ENCODE measurements around the gene LRSAM1. TPM values are rescaled to one million over a fixed set of nuclear protein-coding genes. Genes with fewer than 3 reads are reported as not detected.
"Not testable (repeated sequence)": the region's sequence is repeated elsewhere in the genome, so short reads cannot be mapped to it uniquely, and the experiment has no call there.

The LRSAM1 gene
- total and polyA plus RNA-seq, 5 donors: 14.4 to 23.8 (median 23.2) TPM

DNA sequence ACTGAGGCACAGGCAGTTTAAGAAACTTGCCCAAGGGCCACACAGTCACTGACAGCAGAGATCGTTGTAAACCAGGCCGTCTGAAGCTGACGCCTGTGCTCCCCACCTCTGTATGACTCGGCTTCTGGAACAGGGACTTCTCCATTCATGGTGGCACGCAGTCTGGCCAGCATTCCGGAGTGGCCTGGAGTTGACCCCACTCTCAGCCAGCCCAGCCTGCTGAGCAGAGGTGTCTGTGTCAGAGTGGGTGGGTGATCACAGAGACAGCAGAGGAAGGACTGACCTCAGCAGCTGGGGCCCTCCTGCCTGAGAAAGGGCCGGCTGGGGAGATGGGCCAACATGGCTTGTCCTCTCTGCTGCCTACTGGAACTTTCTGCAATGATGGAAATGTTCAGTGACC lies 12.6 kb downstream of the LRSAM1 start:
- H3K4me1 ChIP-seq (ENCODE audit: control insufficient read depth, insufficient read depth, low read length): no peaks in the 10 kb centered on the region
- H3K27ac ChIP-seq (ENCODE audit: low read length): peak overlapping the region; percentile 60
- 43% methylated on average over 7 of the region's 7 CpGs for WGBS
- intact Hi-C loops (cut with DNase I): no loop called here
- ATAC-seq: peak; percentile 85 to 88
- H3K4me3 ChIP-seq (ENCODE audit: low read length): no peak overlapping the region
- H3K27me3 ChIP-seq (ENCODE audit: control insufficient read depth, insufficient read depth): no peaks in the 10 kb centered on the region
- DNase-seq: peak; percentile 50 to 78 (median 76)
- H3K9me3 ChIP-seq (ENCODE audit: control insufficient read depth, low read length): no peaks in the 10 kb centered on the region

DNA sequence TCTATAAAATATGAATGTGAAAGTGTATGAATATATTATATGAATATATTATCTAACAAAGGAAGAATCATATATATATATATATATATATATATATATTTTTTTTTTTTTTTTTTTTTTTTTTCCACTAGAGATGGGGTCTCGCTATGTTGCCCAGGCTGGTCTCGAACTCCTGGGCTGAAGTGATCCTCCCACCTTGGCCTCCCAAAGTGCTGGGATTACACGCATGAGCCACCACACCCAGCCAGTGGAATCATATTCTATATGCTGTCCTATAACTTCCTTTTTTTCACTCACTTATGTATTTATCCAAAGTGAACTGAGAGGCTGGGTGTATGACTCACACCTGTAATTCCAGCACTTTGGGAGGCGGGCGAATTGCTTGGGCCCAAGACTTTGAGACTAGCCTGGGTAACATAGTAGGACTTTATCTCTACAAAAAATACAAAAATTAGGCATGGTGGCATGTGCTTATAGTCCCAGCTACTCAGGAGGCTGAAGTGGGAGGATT lies 15.2 kb downstream of the LRSAM1 start:
- H3K4me1 ChIP-seq (ENCODE audit: control insufficient read depth, insufficient read depth, low read length); DNase-seq; H3K4me3 ChIP-seq (ENCODE audit: low read length); H3K27ac ChIP-seq (ENCODE audit: low read length); ATAC-seq; intact Hi-C loops (cut with DNase I); H3K9me3 ChIP-seq (ENCODE audit: control insufficient read depth, low read length); H3K27me3 ChIP-seq (ENCODE audit: control insufficient read depth, insufficient read depth): not testable (repeated sequence)
- WGBS: 96% methylated on average over 5 of the region's 5 CpGs

DNA sequence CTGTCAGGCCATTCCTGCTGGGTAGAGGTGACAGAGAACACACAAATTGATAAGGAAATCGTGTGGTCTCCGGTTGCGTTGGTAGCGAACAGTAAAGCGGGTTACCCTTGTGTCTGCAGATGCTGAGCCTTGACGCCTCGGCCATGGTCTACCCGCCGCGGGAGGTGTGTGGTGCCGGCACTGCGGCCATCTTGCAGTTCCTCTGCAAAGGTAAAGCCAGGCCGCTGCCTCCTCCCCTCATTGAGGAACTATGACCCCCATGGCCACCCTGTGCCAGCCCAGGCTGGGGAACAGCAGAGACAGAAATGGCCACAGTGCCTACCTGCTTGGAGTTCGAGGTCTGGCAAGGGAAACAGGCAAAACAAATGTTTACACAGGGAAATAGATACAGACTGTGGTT lies 16.3 kb downstream of the LRSAM1 start:
- 86% methylated on average over 14 of the region's 14 CpGs for WGBS
- no peaks in the 10 kb centered on the region for H3K27me3 ChIP-seq (ENCODE audit: control insufficient read depth, insufficient read depth)
- H3K27ac ChIP-seq (ENCODE audit: low read length): no peak overlapping the region
- intact Hi-C loops (cut with DNase I): no loop called here
- H3K4me1 ChIP-seq (ENCODE audit: control insufficient read depth, insufficient read depth, low read length): no peaks in the 10 kb centered on the region
- no peaks in the 10 kb centered on the region for H3K9me3 ChIP-seq (ENCODE audit: control insufficient read depth, low read length)
- no peak overlapping the region for H3K4me3 ChIP-seq (ENCODE audit: low read length)
- no peak for ATAC-seq
- DNase-seq: no peak

DNA sequence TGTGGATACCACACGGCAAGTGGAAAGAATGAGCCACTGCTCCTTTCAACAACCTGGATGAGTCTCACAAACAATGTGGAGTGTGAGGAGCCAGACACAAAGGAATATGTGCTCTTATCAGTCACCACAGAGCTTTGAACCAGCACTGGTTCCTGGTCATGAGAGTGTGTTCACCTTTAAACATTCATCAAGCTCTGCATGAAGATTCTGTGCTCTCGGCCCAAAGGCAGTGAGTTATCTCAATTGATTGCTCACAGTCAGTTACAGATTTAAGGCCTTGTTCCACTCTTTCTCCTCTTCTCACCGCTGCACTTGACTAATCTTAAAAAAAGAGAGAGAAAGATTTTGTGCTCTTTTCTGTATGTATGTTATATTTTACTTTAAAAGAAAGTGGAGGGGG lies 19.4 kb downstream of the LRSAM1 start:
- intact Hi-C loops (cut with DNase I): no loop called here
- DNase-seq: no peak
- 83% methylated on average over 3 of the region's 3 CpGs for WGBS
- H3K4me3 ChIP-seq (ENCODE audit: low read length): no peak overlapping the region
- H3K27me3 ChIP-seq (ENCODE audit: control insufficient read depth, insufficient read depth): no peaks in the 10 kb centered on the region
- H3K9me3 ChIP-seq (ENCODE audit: control insufficient read depth, low read length): no peaks in the 10 kb centered on the region
- no peak for ATAC-seq
- H3K4me1 ChIP-seq (ENCODE audit: control insufficient read depth, insufficient read depth, low read length): no peaks in the 10 kb centered on the region
- no peak overlapping the region for H3K27ac ChIP-seq (ENCODE audit: low read length)

DNA sequence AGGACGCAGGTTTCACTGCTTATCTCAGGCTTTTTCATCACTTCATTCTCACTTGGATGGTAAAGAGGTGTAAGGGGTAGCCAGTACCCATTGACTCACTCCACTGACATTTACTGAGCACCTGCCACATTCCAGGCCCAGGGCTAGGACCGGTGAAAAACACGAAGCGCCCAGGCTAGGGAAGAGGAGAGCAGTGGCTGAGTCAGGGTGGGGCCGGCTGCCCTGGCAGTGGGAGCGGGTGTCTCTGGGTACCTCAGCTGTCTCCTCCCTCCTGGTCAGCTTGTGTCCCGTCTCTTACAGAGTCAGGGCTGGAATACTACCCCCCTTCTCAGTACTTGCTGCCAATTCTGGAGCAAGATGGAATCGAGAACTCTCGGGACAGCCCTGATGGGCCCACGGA lies 22.2 kb downstream of the LRSAM1 start:
- WGBS: 80% methylated on average over 10 of the region's 10 CpGs
- Histone ChIP-seq H3K9me3 (ENCODE audit: control insufficient read depth, low read length) (no peaks in the 10 kb centered on the region), H3K27ac (ENCODE audit: low read length) (peak overlapping the region; percentile 3), H3K4me3 (ENCODE audit: low read length) (no peak overlapping the region), H3K27me3 (ENCODE audit: control insufficient read depth, insufficient read depth) (no peaks in the 10 kb centered on the region), H3K4me1 (ENCODE audit: control insufficient read depth, insufficient read depth, low read length) (no peaks in the 10 kb centered on the region)
- intact Hi-C loops (cut with DNase I): no loop called here
- ATAC-seq: peak; percentile 57 to 60
- DNase-seq: no peak

DNA sequence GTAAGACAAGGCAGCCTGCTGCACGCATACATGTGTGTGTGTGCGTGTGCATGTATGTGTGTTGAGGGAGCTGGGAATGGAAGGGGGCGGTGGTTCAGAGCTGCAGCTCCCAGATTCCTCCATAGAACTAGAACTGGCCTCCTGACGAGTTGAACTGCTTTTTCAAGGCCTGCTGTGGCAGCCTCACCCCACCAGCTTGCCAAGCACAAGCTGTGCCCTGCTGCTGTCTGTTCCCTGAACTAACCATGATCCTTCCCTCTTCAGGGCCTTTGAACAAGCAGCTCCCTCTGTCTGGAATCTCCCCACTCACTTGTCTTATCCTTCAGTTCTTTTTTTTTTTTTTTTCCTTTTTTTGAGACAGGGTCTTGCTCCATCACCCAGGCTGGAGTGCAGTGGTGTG lies 22.6 kb downstream of the LRSAM1 start:
- no peaks in the 10 kb centered on the region for H3K4me1 ChIP-seq (ENCODE audit: control insufficient read depth, insufficient read depth, low read length)
- H3K27me3 ChIP-seq (ENCODE audit: control insufficient read depth, insufficient read depth): no peaks in the 10 kb centered on the region
- H3K27ac ChIP-seq (ENCODE audit: low read length): peak overlapping the region; percentile 3
- no peaks in the 10 kb centered on the region for H3K9me3 ChIP-seq (ENCODE audit: control insufficient read depth, low read length)
- no peak overlapping the region for H3K4me3 ChIP-seq (ENCODE audit: low read length)
- no peak for DNase-seq
- WGBS: 82% methylated on average over 4 of the region's 4 CpGs
- intact Hi-C loops (cut with DNase I): no loop called here
- peak; percentile 18 to 62 for ATAC-seq

DNA sequence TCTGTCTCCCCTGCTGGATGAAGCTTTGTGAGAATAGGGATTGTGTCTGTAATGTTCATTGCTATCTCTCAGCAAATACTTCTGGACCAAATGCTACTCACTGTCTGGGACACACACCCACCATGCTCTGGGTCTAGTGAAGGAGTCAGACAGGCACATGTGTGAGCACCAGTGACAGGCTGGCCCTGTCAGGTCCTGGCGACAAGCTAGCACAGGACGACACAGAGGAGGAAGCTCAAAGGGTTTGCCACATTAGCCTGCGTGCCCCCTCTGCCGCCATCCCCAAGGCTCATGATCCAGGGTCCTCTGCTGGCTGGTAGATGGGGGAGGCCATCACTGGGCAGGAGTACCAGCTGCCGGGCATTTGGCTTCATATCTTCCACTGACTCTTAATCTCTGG lies 23.3 kb downstream of the LRSAM1 start:
- Histone ChIP-seq H3K27ac (ENCODE audit: low read length) (no peak overlapping the region), H3K4me1 (ENCODE audit: control insufficient read depth, insufficient read depth, low read length) (no peaks in the 10 kb centered on the region), H3K4me3 (ENCODE audit: low read length) (no peak overlapping the region), H3K9me3 (ENCODE audit: control insufficient read depth, low read length) (no peaks in the 10 kb centered on the region), H3K27me3 (ENCODE audit: control insufficient read depth, insufficient read depth) (no peaks in the 10 kb centered on the region)
- DNase-seq: no peak
- intact Hi-C loops (cut with DNase I): no loop called here
- 91% methylated on average over 5 of the region's 5 CpGs for WGBS
- no peak for ATAC-seq

DNA sequence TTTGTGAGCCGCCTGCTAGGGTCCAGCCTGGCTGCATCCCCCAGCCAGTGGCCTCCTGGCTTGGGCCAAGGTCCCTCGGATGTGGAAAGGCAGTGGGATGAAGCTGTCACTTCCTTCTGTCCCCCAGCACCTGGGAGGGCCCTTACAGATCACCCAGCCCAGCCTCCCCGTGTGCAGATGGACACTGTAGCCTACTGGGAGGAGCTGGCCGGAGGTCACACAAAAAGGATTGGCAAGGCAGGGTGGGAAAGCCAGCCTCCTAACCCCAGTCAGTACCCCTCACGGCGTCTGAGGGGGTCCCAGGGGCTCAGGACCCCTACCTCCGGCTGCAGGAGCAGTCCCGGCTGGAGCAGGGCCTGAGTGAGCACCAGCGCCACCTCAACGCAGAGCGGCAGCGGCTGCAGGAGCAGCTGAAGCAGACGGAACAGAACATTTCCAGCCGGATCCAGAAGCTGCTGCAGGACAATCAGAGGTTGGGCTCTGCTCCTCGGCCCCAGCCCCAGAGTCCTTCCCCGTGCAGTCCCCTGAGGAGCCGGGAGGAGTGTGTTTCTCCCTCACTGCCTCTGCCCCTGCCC lies 28.3 kb downstream of the LRSAM1 start:
- no peaks in the 10 kb centered on the region for H3K4me1 ChIP-seq (ENCODE audit: control insufficient read depth, insufficient read depth, low read length)
- no peak overlapping the region for H3K4me3 ChIP-seq (ENCODE audit: low read length)
- intact Hi-C loops (cut with DNase I): no loop called here
- H3K27me3 ChIP-seq (ENCODE audit: control insufficient read depth, insufficient read depth): no peaks in the 10 kb centered on the region
- WGBS: 85% methylated on average over 17 of the region's 17 CpGs
- H3K27ac ChIP-seq (ENCODE audit: low read length): no peak overlapping the region
- H3K9me3 ChIP-seq (ENCODE audit: control insufficient read depth, low read length): no peaks in the 10 kb centered on the region
- ATAC-seq: peak in 1 of 2 donors; percentile 31
- no peak for DNase-seq

DNA sequence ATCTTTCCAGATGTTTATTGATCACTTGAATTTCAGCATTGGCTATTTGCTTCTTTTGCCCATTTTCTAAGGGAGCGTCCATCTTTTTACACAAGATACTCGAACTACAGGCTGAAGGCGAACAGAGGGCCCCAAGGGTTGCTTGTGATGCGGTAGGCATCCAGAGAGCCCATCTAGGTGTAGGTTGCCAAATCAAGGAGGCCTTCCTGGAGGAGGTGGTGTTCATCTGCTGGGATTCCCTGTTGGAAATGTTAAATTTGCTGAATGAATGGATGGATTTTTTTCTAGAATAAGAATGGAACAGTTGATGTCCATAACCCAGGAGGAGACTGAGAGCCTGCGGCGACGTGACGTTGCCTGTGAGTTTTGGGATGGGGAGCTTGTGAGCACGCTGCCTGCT lies 31.4 kb downstream of the LRSAM1 start:
- ATAC-seq (no peak), DNase-seq (no peak)
- Histone ChIP-seq H3K4me3 (ENCODE audit: low read length) (no peak overlapping the region), H3K9me3 (ENCODE audit: control insufficient read depth, low read length) (no peaks in the 10 kb centered on the region), H3K27me3 (ENCODE audit: control insufficient read depth, insufficient read depth) (no peaks in the 10 kb centered on the region), H3K27ac (ENCODE audit: low read length) (no peak overlapping the region), H3K4me1 (ENCODE audit: control insufficient read depth, insufficient read depth, low read length) (no peaks in the 10 kb centered on the region)
- WGBS: 96% methylated on average over 9 of the region's 9 CpGs
- intact Hi-C loops (cut with DNase I): no loop called here

DNA sequence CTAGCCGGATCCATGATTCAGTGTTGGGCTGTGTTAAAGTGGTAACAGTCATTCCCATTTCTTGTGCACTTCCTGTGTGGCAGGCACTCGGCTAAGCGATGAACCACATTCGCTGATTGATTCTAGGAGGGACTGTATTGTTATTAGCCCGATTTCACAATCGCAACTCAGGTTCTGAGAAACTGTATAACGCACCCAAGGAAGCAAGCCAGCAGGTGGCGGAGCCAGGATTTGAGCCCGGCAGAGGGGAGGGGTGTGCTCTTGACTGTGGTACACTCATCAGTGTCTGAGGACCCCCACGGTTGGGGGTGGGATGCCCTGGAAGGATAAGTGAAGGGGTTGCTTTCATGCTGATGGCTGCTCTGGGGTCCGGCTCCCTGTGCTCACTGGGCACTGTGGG lies 34.7 kb downstream of the LRSAM1 start:
- WGBS: 88% methylated on average over 11 of the region's 11 CpGs
- intact Hi-C loops (cut with DNase I): no loop called here
- Histone ChIP-seq H3K27me3 (ENCODE audit: control insufficient read depth, insufficient read depth) (no peaks in the 10 kb centered on the region), H3K9me3 (ENCODE audit: control insufficient read depth, low read length) (no peaks in the 10 kb centered on the region), H3K4me1 (ENCODE audit: control insufficient read depth, insufficient read depth, low read length) (no peaks in the 10 kb centered on the region), H3K4me3 (ENCODE audit: low read length) (no peak overlapping the region), H3K27ac (ENCODE audit: low read length) (no peak overlapping the region)
- no peak for DNase-seq
- peak in 1 of 2 donors; percentile 7 for ATAC-seq

DNA sequence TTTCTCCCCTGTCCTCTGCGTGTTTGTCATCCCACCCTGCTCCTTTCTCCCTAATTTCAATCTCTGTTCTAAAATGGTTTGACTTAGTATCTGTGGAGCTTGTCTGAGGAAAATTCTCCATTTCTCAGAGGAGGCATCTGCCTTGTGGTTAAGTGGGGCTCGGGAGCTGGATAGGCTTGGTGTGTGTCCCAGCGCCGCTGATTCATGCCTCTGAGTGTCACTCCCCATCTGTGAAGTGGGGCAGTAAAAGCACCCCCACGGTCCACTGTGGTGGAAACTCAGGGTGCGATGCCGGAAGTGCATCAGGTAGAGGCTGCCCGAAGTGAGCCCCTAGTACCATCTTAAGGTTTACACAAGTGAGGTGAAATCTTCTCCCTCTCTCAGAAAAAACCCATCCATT lies 37.6 kb downstream of the LRSAM1 start:
- Histone ChIP-seq H3K9me3 (ENCODE audit: control insufficient read depth, low read length) (no peaks in the 10 kb centered on the region), H3K4me1 (ENCODE audit: control insufficient read depth, insufficient read depth, low read length) (no peaks in the 10 kb centered on the region), H3K27me3 (ENCODE audit: control insufficient read depth, insufficient read depth) (no peaks in the 10 kb centered on the region), H3K27ac (ENCODE audit: low read length) (no peak overlapping the region), H3K4me3 (ENCODE audit: low read length) (no peak overlapping the region)
- intact Hi-C loops (cut with DNase I): no loop called here
- WGBS: 87% methylated on average over 8 of the region's 8 CpGs
- DNase-seq (no peak), ATAC-seq (no peak)

Data from right cardiac atrium (tissue), 5 donors.